Breast epithelium (tissue), 4 donors: Measurements from ENCODE around the gene ANTXR2. TPM values are rescaled to one million over a fixed set of nuclear protein-coding genes. Genes with fewer than 3 reads are reported as not detected.

ENCODE experiments used
- DNase-seq, 2 donors: peaks; one replicate each; pipeline ENCODE4 v3.0.0-alpha.2; 2019; ENCODE audit warnings: low spot score in 2 of 2
- H3K27ac ChIP-seq, 2 donors: fragments of 200-600 bp; sonication (generic) in 1 of 2; one replicate each; pipeline ENCODE4 v1.5.1; 2016 to 2019; ENCODE audit warnings: mild to moderate bottlenecking in 1 of 2
- H3K27me3 ChIP-seq, 2 donors: fragments of 200-600 bp; sonication (generic) in 1 of 2; one replicate each; pipeline versions ENCODE4 v1.5.1 to v1.6.0; 2017 to 2019; ENCODE audit warnings: control low read depth in 1 of 2, mild to moderate bottlenecking in 1 of 2
- H3K36me3 ChIP-seq: fragments of 200-600 bp; one replicate; pipeline ENCODE4 v1.5.1; 2019
- H3K4me1 ChIP-seq, 2 donors: fragments of 200-600 bp; sonication (generic); one replicate each; pipeline ENCODE4 v1.5.1; 2016 to 2019; ENCODE audit warnings: control low read depth in 1 of 2
- H3K4me3 ChIP-seq, 3 donors: fragments of 200-600 bp; sonication (generic); 1 replicate in 2 of 3; 2 replicates in 1 of 3; pipeline ENCODE4 v1.5.1; 2016 to 2019; ENCODE audit warnings: mild to moderate bottlenecking in 3 of 3, moderate library complexity in 2 of 3
- H3K9me3 ChIP-seq, 2 donors: fragments of 200-600 bp; sonication (generic) in 1 of 2; one replicate each; pipeline ENCODE4 v1.5.1; 2016 to 2019; ENCODE audit warnings: control low read depth in 1 of 2
- CTCF ChIP-seq, 3 donors: fragments of 450-650 bp; IDR thresholded peaks; one replicate each; pipeline ENCODE4 v1.5.1; 2016 to 2017; ENCODE audit warnings: antibody characterized with exemption in 3 of 3, mild to moderate bottlenecking in 3 of 3, moderate library complexity in 3 of 3
- POLR2A ChIP-seq: fragments of 450-650 bp; IDR thresholded peaks from one replicate; pipeline ENCODE4 v1.6.1; 2016; ENCODE audit warnings: antibody characterized with exemption, mild to moderate bottlenecking, moderate library complexity
- POLR2AphosphoS5 ChIP-seq, 3 donors: sonication (generic); formaldehyde crosslinking; IDR thresholded peaks; one replicate each; pipeline ENCODE4 v1.6.1; 2017; ENCODE audit warnings: antibody characterized with exemption in 3 of 3
- intact Hi-C: fragments of 100-400 bp; cut with DNase I; formaldehyde crosslinking; loops from one replicate; pipeline ENCODE4 v1.15.1; 2023; ENCODE audit warnings: low total_unique reads
- total RNA-seq, 3 donors: library from RNA; depleted of rRNA; stranded (reverse); fragments of >200 nt; gene quantifications; one replicate each; pipeline ENCODE4 v1.1.0, GENCODE V29; 2016

The ANTXR2 gene
- total RNA-seq, 3 donors from 2014 or later = 55.1 to 229 (median 77.4) TPM

- intact Hi-C loops = no loop called here
- no peak for TF ChIP-seq POLR2A
- DNase-seq = no peak
Measured at GRCh38 chr4:79864500-79865200, 208.4 kb downstream of the ANTXR2 start.

GRCh38 chr4:79863333-79863732, 209.7 kb downstream of the ANTXR2 start:
- Histone ChIP-seq H3K4me1 (no peaks in the 10 kb centered on the region), H3K36me3 (no peaks in the 10 kb centered on the region), H3K27ac (no peak overlapping the region), H3K4me3 (no peak overlapping the region), H3K9me3 (no peaks in the 10 kb centered on the region), H3K27me3 (no peaks in the 10 kb centered on the region)
- TF ChIP-seq CTCF (IDR thresholded peaks at IDR 0.05) (no peak), POLR2A (no peak), POLR2AphosphoS5 (IDR thresholded peaks at IDR 0.05) (no peak)
- intact Hi-C loops = no loop called here
- DNase-seq = no peak

More at GRCh38 chr4:79864500-79865200, 208.4 kb downstream of the ANTXR2 start:
- no peak overlapping the region for H3K4me3 ChIP-seq
- H3K27me3 ChIP-seq = no peaks in the 10 kb centered on the region
- H3K9me3 ChIP-seq = no peaks in the 10 kb centered on the region
- no peaks in the 10 kb centered on the region for H3K4me1 ChIP-seq
- H3K27ac ChIP-seq = no peak overlapping the region
- H3K36me3 ChIP-seq = no peaks in the 10 kb centered on the region

GRCh38 chr4:79862821-79863220, 210.2 kb downstream of the ANTXR2 start:
- intact Hi-C loops = no loop called here
- no peak overlapping the region for H3K27ac ChIP-seq
- H3K27me3 ChIP-seq = no peaks in the 10 kb centered on the region
- no peak for DNase-seq
- no peak overlapping the region for H3K4me3 ChIP-seq
- H3K36me3 ChIP-seq = no peaks in the 10 kb centered on the region
- no peaks in the 10 kb centered on the region for H3K4me1 ChIP-seq
- H3K9me3 ChIP-seq = no peaks in the 10 kb centered on the region
- TF ChIP-seq POLR2A = no peak
- TF ChIP-seq POLR2AphosphoS5 (IDR thresholded peaks at IDR 0.05) = no peak
- TF ChIP-seq CTCF (IDR thresholded peaks at IDR 0.05) = no peak

- intact Hi-C loops = no loop called here
- Histone ChIP-seq H3K36me3 (no peaks in the 10 kb centered on the region), H3K4me3 (no peak overlapping the region), H3K27me3 (no peaks in the 10 kb centered on the region), H3K27ac (no peak overlapping the region), H3K4me1 (no peaks in the 10 kb centered on the region), H3K9me3 (no peaks in the 10 kb centered on the region)
- TF ChIP-seq CTCF (IDR thresholded peaks at IDR 0.05) (no peak), POLR2A (no peak), POLR2AphosphoS5 (IDR thresholded peaks at IDR 0.05) (no peak)
- DNase-seq = no peak
Measured at GRCh38 chr4:79857811-79858210, 215.2 kb downstream of the ANTXR2 start.

- no peaks in the 10 kb centered on the region for H3K9me3 ChIP-seq
- no peaks in the 10 kb centered on the region for H3K36me3 ChIP-seq
- no peaks in the 10 kb centered on the region for H3K4me1 ChIP-seq
- TF ChIP-seq POLR2AphosphoS5 (IDR thresholded peaks at IDR 0.05) = no peak
- no peak for TF ChIP-seq POLR2A
- no peak for TF ChIP-seq CTCF (IDR thresholded peaks at IDR 0.05)
- intact Hi-C loops = no loop called here
- H3K27ac ChIP-seq = no peak overlapping the region
- DNase-seq = no peak
- no peak overlapping the region for H3K4me3 ChIP-seq
- H3K27me3 ChIP-seq = no peaks in the 10 kb centered on the region
Measured at GRCh38 chr4:79856196-79856595, 216.8 kb downstream of the ANTXR2 start.
